HG03066 (cell line): ENCODE data around the gene NDUFA6.
A peak's percentile ranks its signal among the peaks of the same experiment; 100 is the strongest.
"Not testable (repeated sequence)": the region's sequence is repeated elsewhere in the genome, so short reads cannot be mapped to it uniquely, and the experiment has no call there.

Experiments used
- ATAC-seq: cut with Tn5 transposase; IDR thresholded peaks from one replicate; pipeline ENCODE4 v1.9.1; 2021; ENCODE audit warnings: low read depth; ENCODE audit not compliant: unreplicated experiment

Gene NDUFA6

DNA sequence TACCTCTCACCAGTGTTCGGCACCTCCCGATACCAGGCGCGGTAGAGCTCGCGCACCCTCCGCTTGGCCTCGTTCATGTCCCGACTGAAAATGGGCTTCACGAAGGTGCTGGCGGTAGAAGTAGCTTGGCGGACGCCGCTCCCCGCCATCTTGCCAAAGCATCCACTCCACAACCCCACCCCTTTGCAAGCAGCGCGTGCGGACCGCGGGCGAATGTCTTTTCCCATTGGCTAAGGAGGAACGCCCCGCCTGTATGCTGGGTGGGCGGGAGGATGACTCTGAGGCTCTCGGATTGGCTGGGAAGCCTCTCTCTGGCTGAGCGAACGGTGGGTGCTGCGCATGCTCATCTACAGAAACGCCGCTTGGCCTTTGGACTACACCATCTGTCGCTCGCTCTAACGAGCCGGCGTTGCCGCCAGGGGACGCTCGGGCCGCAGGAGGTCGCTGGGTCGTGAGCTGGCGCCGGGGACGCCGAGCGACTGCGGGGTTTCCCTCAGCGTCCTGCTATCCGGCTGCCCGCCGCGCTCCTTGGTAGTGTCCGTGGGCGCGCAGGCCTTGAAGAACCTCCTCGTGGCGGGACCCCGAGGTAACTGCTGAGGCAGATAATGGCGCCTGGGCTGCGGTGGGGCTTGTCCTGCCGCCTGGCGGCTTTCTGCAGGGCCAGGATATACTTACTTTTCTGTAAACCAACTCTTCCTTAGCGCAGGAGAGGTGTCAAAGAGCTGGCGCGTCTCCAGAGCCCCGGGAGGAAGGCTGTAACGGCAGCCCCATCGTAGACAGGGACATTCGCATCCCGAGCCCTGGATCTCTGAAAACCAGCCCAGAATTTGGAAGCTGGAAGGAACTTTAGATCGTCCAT is at the start of gene NDUFA6:
Gene NDUFA6 (minus strand): TSS at position 177 of the 859 bp plus-strand sequence. CDS start 28 bp downstream, at position 149.
- ATAC-seq: peak; percentile 90

DNA sequence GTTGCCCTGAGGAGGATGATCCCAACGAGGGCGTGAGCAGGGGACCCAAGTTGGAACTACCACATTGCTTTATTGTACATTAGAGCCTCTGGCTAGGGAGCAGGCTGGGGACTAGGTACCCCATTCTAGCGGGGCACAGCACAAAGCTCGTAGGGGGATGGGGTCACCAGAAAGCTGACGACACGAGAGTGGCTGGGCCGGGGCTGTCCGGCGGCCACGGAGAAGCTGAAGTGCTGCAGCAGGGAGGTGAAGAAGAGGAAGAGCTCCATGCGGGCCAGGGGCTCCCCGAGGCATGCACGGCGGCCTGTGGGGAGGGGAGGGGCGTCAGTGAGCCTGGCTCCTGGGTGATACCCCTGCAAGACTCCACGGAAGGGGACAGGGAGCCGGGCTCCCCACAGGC is 49.6 kb upstream of the NDUFA6 start:
- not testable (repeated sequence) for ATAC-seq

DNA sequence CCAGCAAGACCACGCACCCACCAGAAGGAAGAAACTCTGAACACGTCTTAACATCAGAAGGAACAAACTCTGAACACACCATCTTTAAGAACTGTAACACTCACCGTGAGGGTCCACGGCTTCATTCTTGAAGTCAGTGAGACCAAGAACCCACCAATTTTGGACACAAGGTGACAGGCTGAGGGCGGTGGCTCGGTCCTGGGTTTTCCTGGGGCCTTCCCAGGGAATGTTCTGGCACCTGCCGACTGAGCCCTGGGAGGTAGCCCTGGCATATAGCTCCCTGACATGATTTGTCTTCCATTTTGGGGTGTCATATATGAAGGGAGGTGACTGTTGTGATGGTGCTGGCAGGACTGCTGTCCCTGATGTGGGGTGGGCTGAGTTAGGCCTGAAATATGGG is 48.9 kb upstream of the NDUFA6 start:
- ATAC-seq: not testable (repeated sequence)

DNA sequence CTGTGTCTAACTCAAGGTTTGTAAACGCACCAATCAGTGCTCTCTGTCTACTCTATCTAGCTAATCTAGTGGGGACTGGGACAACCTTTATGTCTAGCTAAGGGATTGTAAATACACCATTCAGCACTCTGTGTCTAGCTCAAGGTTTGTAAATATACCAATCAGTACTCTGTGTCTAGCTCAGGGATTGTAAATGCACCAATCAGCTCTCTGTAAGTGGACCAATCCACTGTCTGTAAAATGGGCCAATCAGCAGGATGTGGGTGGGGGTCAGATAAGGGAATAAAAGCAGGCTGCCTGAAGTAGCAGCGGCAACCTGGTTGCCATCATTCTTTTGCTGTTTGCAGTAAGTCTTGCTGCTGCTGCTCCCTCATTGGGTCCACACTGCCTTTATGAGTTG is 48.4 kb upstream of the NDUFA6 start:
- no peak for ATAC-seq

DNA sequence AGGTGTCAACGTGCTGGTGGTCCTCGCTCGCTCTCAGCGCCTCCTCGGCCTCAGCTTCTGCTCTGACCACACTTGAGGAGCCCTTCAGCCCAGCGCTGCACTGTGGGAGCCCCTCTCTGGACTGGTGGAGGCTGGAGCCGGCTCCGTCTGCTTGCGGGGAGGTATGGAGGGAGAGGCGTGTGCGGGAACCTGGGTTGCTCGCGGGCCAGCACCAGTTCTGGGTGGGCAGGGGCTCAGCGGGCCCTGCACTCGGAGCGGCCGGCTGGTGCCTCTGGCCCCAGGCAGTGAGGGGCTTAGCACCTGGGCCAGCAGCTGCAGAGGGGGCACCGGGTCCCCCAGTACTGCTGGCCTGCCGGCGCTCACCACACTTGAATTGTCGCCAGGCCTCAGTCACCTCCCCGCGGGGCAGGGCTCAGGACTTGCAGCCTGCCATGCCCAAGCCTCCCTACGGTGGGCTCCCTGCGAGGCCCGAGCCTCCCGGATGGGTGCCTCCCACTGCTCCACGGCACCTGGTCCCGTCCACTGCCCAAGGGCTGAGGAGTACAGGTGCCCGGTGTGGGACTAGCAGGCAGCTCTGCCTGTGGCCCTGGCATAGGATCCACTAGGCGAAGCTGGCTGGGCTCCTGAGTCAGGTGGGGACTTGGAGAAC is 47.7 kb upstream of the NDUFA6 start:
- no peak for ATAC-seq

DNA sequence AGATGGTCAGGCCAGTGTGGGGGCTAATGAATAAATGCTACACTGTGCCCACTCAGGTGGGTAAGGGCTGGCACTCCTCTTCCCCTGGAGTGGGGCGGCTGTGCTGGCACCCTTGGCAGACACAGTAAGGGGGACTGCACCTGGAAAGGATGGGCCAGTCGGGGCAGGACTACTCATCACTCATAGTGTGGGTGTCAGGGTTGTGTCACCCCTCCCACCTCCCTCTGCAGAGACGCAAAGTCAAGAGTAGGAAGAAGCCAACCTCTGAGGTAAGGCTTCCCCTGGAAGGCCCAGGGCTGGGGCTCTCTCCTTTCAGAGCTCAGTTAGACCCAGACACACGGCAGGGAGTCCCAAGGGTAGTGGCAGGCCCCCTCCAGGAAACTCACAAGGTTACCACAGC is 45.1 kb upstream of the NDUFA6 start:
- not testable (repeated sequence) for ATAC-seq

DNA sequence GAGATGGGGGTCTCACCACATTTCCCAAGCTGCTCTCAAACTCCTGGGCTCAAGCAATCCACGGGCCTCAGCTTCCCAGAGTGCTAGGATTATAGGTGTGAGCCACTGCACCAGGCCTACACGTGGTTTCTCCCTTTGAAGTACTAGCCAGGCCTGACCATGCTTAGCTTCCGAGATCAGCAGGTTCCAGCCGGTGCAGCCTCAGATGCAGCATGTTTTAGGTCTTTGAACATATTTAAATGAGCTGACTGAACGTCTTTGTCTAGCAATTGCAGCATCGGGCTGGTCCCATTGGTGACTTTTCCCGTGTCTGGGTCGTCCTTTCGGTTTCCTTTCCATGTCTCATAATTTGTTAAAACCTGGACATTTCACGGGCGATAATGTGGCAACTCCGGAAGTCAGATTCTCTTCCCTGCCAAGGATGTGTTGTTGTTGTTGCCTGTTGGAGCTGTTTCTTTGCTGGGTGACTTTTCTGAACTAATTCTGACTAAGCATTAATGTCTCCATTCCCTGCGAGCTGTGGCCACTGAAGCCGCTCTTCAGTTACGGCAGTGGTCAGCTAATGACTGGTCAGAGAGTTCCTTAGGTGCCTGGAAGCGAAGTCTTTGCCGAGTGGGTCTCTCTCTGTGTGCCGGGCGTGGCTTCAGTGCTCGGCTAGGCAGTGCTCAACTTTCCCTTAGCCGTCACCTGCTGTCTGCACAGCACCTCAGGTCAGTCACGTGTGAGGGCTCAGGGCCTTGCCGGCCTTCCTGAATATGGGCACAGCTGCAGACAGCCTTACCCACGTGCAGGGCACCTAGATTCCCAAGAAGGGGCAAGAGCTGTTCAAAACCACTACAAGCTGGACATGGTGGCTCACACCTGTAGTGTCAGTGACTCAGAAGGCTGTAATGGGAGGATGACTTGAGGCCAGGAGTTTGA is 43.8 kb upstream of the NDUFA6 start:
- no peak for ATAC-seq

DNA sequence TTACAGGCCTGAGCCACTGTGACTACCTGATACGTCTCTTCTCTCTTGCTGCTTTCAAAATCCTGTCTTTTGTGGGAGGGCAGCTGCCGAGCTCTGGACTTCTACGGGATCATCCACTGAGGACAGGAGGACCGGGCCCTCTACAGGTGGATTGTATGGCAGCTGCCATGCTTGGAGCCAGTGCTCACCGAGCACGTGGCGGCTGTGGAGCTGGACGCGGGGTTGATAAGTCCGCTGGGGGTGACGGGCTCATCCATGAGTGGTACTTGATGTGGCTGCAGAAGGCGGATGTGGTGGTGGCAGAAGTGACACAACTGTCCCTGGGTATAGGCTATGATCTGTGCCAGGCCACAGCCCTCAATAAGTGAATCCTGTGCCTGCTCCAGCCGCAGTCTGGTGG is 41.9 kb upstream of the NDUFA6 start:
- no peak for ATAC-seq

DNA sequence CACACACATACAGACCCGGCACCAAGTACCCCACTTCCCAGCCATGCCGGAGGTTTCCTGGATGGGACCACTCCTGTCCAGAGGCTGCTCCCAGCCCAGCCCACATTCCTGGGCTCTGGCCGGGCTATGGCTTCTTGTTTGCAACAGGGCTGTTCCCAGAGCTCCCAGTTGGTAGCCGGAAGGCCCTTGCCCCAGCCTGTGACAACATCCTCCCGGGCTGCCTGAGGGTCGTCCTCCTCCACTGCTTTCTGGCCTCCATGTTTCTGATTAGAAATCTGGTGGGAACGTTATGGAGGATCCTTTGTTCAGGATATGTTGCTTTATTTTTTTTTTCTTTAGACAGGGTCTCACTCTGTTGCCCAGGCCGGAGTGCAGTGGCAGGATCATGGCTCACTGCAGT is 41.0 kb upstream of the NDUFA6 start:
- no peak for ATAC-seq

DNA sequence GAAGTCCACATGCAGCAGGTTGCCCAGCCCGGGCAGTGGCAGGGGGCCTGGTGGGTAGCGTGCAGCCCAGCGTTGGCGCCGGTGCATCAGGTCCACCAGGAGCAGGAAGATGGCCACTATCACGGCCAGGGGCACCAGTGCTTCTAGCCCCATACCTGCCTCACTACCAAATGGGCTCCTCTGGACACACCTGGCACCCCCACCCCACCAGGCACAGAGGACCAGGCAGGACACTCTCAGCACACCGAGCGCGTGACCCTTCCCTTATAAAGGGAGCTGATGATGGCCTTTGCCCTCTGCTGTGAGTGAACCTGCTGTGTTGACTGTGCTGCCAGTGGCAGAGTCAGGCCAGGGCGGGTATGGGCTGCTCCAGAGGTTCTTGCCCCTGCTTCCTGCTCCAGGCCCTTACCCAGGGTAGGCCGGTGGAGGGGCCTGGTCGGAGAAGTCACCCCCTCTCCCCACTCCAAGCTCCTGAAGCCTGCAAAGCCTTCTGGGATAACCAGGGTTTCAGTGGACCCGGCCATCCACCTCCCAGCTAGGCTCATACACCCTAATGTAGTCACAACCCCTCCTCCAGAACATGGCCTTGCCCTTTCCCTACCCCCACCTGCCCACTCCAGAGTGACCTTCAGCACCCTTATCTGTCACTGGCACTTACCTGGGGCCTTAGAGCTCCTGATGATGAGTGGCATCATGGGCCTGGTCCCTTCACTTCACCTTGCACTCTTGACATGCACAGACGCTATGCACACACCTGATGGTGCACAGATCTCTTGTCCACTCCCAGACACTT is 40.3 kb upstream of the NDUFA6 start, which contains the start of gene CYP2D6:
Gene CYP2D6 (minus strand): TSS at position 172 of the 793 bp plus-strand sequence. CDS start 19 bp downstream, at position 153.
- ATAC-seq: not testable (repeated sequence)

DNA sequence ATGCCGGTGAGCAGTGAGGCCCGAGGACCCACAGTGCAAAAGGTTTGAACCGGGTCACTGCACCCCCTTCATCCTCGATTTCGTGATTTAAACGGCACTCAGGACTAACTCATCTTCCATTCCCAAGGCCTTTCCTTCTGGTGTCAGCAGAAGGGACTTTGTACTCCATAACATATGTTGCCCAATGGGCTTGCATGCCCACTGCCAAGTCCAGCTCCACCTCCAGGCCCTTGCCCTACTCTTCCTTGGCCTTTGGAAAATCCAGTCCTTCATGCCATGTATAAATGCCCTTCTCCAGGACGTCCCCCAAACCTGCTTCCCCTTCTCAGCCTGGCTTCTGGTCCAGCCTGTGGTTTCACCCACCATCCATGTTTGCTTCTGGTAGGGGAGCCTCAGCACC is 39.6 kb upstream of the NDUFA6 start:
- not testable (repeated sequence) for ATAC-seq

DNA sequence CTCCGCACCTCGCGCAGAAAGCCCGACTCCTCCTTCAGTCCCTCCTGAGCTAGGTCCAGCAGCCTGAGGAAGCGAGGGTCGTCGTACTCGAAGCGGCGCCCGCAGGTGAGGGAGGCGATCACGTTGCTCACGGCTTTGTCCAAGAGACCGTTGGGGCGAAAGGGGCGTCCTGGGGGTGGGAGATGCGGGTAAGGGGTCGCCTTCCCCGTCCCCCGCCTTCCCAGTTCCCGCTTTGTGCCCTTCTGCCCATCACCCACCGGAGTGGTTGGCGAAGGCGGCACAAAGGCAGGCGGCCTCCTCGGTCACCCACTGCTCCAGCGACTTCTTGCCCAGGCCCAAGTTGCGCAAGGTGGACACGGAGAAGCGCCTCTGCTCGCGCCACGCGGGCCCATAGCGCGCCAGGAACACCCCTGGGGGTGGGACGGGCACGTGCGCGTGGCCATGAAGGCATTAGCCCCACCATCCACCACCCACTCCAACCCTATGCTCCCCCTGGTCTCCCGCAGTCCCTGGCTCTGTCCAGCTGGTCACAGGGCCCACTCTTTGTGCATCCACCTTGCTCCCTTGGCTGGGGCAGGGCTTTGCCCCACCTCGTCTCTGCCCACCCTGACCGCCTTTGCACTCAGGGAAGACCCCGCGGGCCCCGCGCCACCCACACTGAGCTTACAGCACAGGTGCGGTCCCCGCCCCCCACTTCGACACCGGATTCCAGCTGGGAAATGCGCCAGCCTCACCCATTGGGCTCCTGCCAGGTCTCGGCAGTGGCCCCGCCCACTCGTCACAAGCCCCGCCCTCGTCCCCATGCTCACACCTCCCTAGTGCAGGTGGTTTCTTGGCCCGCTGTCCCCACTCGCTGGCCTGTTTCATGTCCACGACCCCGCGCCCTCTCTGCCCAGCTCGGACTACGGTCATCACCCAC is 38.5 kb upstream of the NDUFA6 start:
- ATAC-seq: not testable (repeated sequence)

DNA sequence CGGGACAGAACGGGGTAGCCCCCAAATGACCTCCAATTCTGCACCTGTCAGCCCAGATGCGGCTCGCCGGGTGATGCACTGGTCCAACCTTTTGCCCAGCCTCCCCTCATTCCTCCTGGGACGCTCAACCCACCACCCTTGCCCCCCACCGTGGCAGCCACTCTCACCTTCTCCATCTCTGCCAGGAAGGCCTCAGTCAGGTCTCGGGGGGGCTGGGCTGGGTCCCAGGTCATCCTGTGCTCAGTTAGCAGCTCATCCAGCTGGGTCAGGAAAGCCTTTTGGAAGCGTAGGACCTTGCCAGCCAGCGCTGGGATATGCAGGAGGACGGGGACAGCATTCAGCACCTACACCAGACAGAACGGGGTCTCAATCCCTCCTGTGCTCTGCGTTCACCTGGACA is 37.4 kb upstream of the NDUFA6 start:
- ATAC-seq: not testable (repeated sequence)

DNA sequence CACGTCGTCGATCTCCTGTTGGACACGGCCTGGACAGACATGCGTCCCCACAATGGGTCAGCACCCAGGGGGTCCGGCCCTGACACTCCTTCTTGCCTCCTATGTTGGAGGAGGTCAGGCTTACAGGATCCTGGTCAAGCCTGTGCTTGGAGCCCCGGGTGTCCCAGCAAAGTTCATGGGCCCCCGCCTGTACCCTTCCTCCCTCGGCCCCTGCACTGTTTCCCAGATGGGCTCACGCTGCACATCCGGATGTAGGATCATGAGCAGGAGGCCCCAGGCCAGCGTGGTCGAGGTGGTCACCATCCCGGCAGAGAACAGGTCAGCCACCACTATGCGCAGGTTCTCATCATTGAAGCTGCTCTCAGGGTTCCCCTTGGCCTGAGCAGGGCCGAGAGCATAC is 37.0 kb upstream of the NDUFA6 start:
- ATAC-seq: no peak

DNA sequence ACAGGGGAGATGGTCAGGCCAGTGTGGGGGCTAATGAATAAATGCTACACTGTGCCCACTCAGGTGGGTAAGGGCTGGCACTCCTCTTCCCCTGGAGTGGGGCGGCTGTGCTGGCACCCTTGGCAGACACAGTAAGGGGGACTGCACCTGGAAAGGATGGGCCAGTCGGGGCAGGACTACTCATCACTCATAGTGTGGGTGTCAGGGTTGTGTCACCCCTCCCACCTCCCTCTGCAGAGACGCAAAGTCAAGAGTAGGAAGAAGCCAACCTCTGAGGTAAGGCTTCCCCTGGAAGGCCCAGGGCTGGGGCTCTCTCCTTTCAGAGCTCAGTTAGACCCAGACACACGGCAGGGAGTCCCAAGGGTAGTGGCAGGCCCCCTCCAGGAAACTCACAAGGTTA is 33.0 kb upstream of the NDUFA6 start:
- not testable (repeated sequence) for ATAC-seq

DNA sequence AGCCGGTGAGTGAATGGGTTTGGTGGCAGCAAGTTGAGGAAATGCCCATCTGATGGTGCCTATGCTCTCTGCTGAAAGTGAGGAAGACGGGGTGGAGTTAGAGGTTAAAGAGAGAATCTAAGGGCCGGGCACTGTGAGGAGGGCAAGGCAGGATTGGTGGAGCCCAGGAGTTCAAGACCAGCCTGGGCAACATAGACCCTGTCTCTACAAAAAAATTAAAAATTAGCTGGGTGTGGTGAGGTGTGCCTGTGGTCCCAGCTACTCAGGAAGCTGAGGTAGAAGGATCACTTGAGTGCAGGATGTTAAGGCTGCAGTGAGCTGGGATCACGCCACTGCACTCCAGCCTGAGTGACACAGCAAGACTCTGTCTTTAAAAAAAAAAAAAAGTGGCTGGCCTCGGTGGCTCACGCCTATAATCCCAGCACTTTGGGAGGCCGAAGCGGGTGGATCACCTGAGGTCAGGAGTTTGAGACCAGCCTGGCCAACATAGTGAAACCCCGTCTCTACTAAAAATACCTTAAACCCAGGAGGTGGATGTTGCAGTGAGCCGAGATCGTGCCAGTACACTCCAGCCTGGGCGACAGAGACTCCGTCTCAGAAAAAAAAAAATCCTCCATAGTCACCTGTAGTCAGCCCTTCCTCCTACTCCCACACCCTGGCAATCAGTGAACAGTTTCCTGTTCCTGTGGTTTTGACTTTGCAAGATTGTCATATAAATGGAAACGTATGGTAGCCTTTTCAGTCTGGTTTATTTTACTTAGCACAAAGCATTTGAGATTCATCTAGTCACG is 29.9 kb upstream of the NDUFA6 start:
- not testable (repeated sequence) for ATAC-seq

DNA sequence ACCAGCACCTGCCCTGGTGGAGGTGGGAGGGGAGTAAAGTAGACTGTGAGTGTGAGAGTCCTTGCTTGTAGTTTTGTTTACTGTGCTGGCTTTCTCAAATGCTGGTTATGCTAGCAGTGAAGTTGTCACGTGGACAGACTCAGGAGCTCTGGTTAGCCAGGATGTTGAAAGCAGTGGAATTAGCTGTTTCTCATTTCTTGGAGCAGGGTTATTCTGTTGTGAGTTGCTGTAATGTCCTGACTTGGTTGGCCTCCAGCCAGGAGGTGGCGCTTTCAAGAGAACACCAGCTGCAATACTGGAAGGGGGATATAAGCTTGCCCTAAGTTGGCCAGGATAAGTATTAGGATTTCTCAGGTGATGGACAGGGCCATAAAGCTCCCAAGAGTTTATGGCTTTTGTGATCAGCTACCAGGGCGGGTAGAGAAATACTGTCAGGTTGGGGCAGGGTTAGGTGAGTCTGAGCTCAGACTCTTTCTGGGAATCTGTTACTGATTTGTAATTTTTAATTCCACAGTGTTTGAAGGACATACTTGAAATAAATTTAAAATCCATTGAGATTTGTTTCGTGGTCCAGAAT is 26.4 kb upstream of the NDUFA6 start:
- ATAC-seq: no peak

DNA sequence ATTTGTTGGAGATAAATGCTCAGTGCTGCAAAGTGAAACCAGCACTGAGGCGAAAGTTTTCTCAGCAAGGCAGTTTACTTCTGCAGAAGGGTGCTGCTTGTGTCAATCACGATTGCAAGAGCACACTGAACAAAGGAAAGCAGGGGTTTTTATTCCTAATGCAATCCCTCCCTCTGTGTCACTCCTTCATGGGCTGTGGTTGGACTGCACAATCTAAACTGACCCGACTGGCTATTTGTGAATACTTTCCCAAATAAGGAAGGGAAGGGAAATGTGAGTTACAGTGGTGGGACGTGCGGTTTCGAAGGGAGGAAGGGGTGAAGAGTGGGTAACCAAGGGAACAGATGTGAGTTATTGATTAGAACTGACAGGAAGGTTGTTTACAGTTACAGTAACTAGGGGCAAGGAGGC is 24.9 kb upstream of the NDUFA6 start:
- not testable (repeated sequence) for ATAC-seq
